A673 (cell line): ENCODE results near the gene ZNF641. TPM values are rescaled to one million over a fixed set of nuclear protein-coding genes. Genes with fewer than 3 reads are reported as not detected.

Experiments used
- BruUV-seq: library from RNA; stranded (reverse); fragments of 400-500 nt; replicated peaks from 2 replicates; lab custom pipeline; 2021; lab: Mats Ljungman, UMichigan
- CTCF ChIA-PET: fragments of 300-600 bp; sonication (Branson Sonifier 250); formaldehyde crosslinking; loops from one replicate; lab custom pipeline; 2022; ENCODE audit warnings: antibody characterized with exemption; lab: Charles Lee
- POLR2A ChIA-PET: fragments of 300-600 bp; sonication (Branson Sonifier 250); formaldehyde crosslinking; loops from one replicate; lab custom pipeline; 2022; ENCODE audit warnings: antibody characterized with exemption; ENCODE audit not compliant: low non-redundant PET; lab: Charles Lee
- DNase-seq: peaks from one replicate; pipeline ENCODE4 v3.0.0-alpha.2; 2015; ENCODE audit warnings: low spot score
- H3K27ac ChIP-seq: fragments of 200-600 bp; sonication (generic); 2 replicates; pipeline ENCODE4 v1.5.1; 2016; ENCODE audit warnings: mixed run types, low read depth, mild to moderate bottlenecking, mixed read lengths, antibody characterized with exemption, low read length; ENCODE audit not compliant: poor library complexity, severe bottlenecking
- H3K27me3 ChIP-seq: fragments of 200-600 bp; sonication (generic); replicated peaks from 2 replicates; pipeline ENCODE4 v1.6.1; 2017; ENCODE audit warnings: mixed run types, low read depth, mild to moderate bottlenecking, mixed read lengths, antibody characterized with exemption, low read length; ENCODE audit not compliant: insufficient read depth, poor library complexity
- H3K36me3 ChIP-seq: fragments of 200-600 bp; sonication (generic); 2 replicates; pipeline ENCODE4 v1.6.1; 2016; ENCODE audit warnings: mixed run types, mild to moderate bottlenecking, mixed read lengths, antibody characterized with exemption, low read length; ENCODE audit not compliant: insufficient read depth, poor library complexity, severe bottlenecking
- H3K4me1 ChIP-seq: fragments of 200-600 bp; sonication (generic); 2 replicates; pipeline ENCODE4 v1.6.1; 2017; ENCODE audit warnings: mixed run types, mild to moderate bottlenecking, mixed read lengths, antibody characterized with exemption, low read length; ENCODE audit not compliant: insufficient read depth, poor library complexity, severe bottlenecking
- H3K4me3 ChIP-seq: fragments of 200-600 bp; sonication (generic); 2 replicates; pipeline ENCODE4 v1.5.1; 2016; ENCODE audit warnings: low read depth, mixed run types, mild to moderate bottlenecking, mixed read lengths, low read length; ENCODE audit not compliant: poor library complexity, severe bottlenecking
- H3K9me3 ChIP-seq: fragments of 200-600 bp; sonication (generic); 2 replicates; pipeline ENCODE4 v1.6.1; 2016; ENCODE audit warnings: mixed run types, low read depth, mild to moderate bottlenecking, mixed read lengths, antibody characterized with exemption, low read length; ENCODE audit not compliant: poor library complexity, severe bottlenecking
- CTCF ChIP-seq: fragments of 300-800, 200-600 bp; sonication (generic); conservative IDR thresholded peaks from 2 replicates; pipeline ENCODE4 v1.5.1; 2017; ENCODE audit warnings: low read depth, mild to moderate bottlenecking, antibody characterized with exemption, low read length, moderate library complexity, mixed read lengths
- EZH2 ChIP-seq: fragments of 200-600 bp; sonication (generic); IDR thresholded peaks from 2 replicates; pipeline ENCODE4 v1.6.1; 2017; ENCODE audit warnings: borderline replicate concordance, low read depth, mild to moderate bottlenecking, mixed read lengths, antibody characterized with exemption, low read length; ENCODE audit not compliant: poor library complexity, severe bottlenecking
- intact Hi-C: fragments of 100-400 bp; cut with micrococcal nuclease; formaldehyde crosslinking; loops from one replicate; pipeline ENCODE4 v1.10.0; 2022; ENCODE audit not compliant: unreplicated experiment
- total RNA-seq: library from RNA; stranded (reverse); gene quantifications from 2 replicates; pipeline ENCODE4 v1.2.3, GENCODE V29; 2021

Gene ZNF641
- total RNA-seq, 1 experiment from 2014 or later, result 9.9 TPM

- no peak overlapping the region for H3K4me3 ChIP-seq
- no peak for TF ChIP-seq EZH2
- no peak for TF ChIP-seq CTCF
- intact Hi-C loops, result no loop called here
- no peaks in the 10 kb centered on the region for H3K4me1 ChIP-seq
- ChIA-PET CTCF (no interaction called here), POLR2A (no interaction called here)
- no peaks in the 10 kb centered on the region for H3K36me3 ChIP-seq
- no TSS peak for BruUV-seq
- H3K27me3 ChIP-seq, result no peaks in the 10 kb centered on the region
- H3K9me3 ChIP-seq, result no peaks in the 10 kb centered on the region
- DNase-seq, result no peak
- H3K27ac ChIP-seq, result no peak overlapping the region
These were observed 29.1 kb upstream of the ZNF641 start for GRCh38 chr12:48379794-48380193.

- H3K36me3 ChIP-seq, result no peaks in the 10 kb centered on the region
- no peak for DNase-seq
- H3K27ac ChIP-seq, result no peak overlapping the region
- intact Hi-C loops, result no loop called here
- CTCF ChIA-PET, result no interaction called here
- H3K9me3 ChIP-seq, result no peaks in the 10 kb centered on the region
- POLR2A ChIA-PET, result no interaction called here
- H3K4me1 ChIP-seq, result no peaks in the 10 kb centered on the region
- no peak overlapping the region for H3K4me3 ChIP-seq
- TF ChIP-seq CTCF (no peak), EZH2 (no peak)
- H3K27me3 ChIP-seq, result no peaks in the 10 kb centered on the region
- BruUV-seq, result no TSS peak
These were observed 26.9 kb upstream of the ZNF641 start for GRCh38 chr12:48377646-48378045.

- Histone ChIP-seq H3K27me3 (no peaks in the 10 kb centered on the region), H3K4me3 (no peak overlapping the region), H3K36me3 (no peaks in the 10 kb centered on the region), H3K27ac (no peak overlapping the region), H3K9me3 (no peaks in the 10 kb centered on the region), H3K4me1 (no peaks in the 10 kb centered on the region)
- DNase-seq, result no peak
- no peak for TF ChIP-seq CTCF
- no peak for TF ChIP-seq EZH2
- intact Hi-C loops, result no loop called here
- ChIA-PET CTCF (no interaction called here), POLR2A (no interaction called here)
- BruUV-seq, result no TSS peak
These were observed 23.4 kb upstream of the ZNF641 start for GRCh38 chr12:48374164-48374563.
